Esophagus muscularis mucosa (tissue), 4 donors: ENCODE measurements around the gene PREP. TPM values are rescaled to one million over a fixed set of nuclear protein-coding genes. Genes with fewer than 3 reads are reported as not detected.

Experiments used
- DNase-seq: peaks from one replicate; pipeline ENCODE4 v3.0.0-alpha.2; 2017; ENCODE audit errors: extremely low spot score
- H3K27ac ChIP-seq, 4 donors: fragments of 200-600 bp; sonication (generic); replicated peaks in 1 of 4; 1 replicate in 3 of 4; 2 replicates in 1 of 4; pipeline ENCODE4 v1.5.1; 2016 to 2019; ENCODE audit warnings: mild to moderate bottlenecking in 1 of 4
- H3K27me3 ChIP-seq, 4 donors: fragments of 200-600 bp; sonication (generic); one replicate each; pipeline versions ENCODE4 v1.5.1 to v1.6.0; 2016 to 2019
- H3K36me3 ChIP-seq, 4 donors: fragments of 200-600 bp; sonication (generic); one replicate each; pipeline ENCODE4 v1.5.1; 2016 to 2019
- H3K4me1 ChIP-seq, 4 donors: fragments of 200-600 bp; sonication (generic); one replicate each; pipeline ENCODE4 v1.5.1; 2016 to 2019
- H3K4me3 ChIP-seq, 4 donors: fragments of 200-600 bp; sonication (generic); 1 replicate in 2 of 4; 2 replicates in 2 of 4; pipeline ENCODE4 v1.5.1; 2016 to 2019; ENCODE audit warnings: mild to moderate bottlenecking in 4 of 4, moderate library complexity in 1 of 4
- H3K9me3 ChIP-seq, 4 donors: fragments of 200-600 bp; sonication (generic); 1 replicate in 3 of 4; 2 replicates in 1 of 4; pipeline ENCODE4 v1.5.1; 2016 to 2019
- EP300 ChIP-seq: sonication (generic); formaldehyde crosslinking; IDR thresholded peaks from one replicate; pipeline ENCODE4 v1.6.1; 2017; ENCODE audit warnings: antibody characterized with exemption
- POLR2A ChIP-seq: fragments of 450-650 bp; IDR thresholded peaks from one replicate; pipeline ENCODE4 v1.6.1; 2017; ENCODE audit warnings: antibody characterized with exemption, moderate library complexity, mild to moderate bottlenecking, low read depth
- POLR2AphosphoS5 ChIP-seq, 2 donors: sonication (generic); formaldehyde crosslinking; IDR thresholded peaks; one replicate each; pipeline ENCODE4 v1.6.1; 2017; ENCODE audit warnings: antibody characterized with exemption in 2 of 2
- WGBS: methylation state at CpG from one replicate; pipeline ENCODE4 v1.1.5; 2018; 5-methylcytosine and 5-hydroxymethylcytosine counted together
- intact Hi-C: fragments of 100-400 bp; cut with DNase I; formaldehyde crosslinking; loops from one replicate; pipeline ENCODE4 v1.15.1; 2023
- total RNA-seq, 4 donors: library from RNA; depleted of rRNA; stranded (reverse); fragments of >200 nt; gene quantifications; one replicate each; pipeline versions ENCODE4 v1.1.0 to v1.2.1, GENCODE V29; 2016
- TF ChIP-seq, protein P1 (sequence below), 3 experiments: fragments of 200-600 bp in 2 of 3; fragments of 450-650 bp in 1 of 3; sonication (generic) in 2 of 3; IDR thresholded peaks; one replicate each; pipeline ENCODE4 v1.5.1; 2017 to 2019; ENCODE audit warnings: antibody characterized with exemption in 3 of 3, mild to moderate bottlenecking in 2 of 3, moderate library complexity in 1 of 3

Gene PREP
- total RNA-seq, 4 donors from 2014 or later, result 17.9 to 21.6 (median 19.0) TPM

DNA sequence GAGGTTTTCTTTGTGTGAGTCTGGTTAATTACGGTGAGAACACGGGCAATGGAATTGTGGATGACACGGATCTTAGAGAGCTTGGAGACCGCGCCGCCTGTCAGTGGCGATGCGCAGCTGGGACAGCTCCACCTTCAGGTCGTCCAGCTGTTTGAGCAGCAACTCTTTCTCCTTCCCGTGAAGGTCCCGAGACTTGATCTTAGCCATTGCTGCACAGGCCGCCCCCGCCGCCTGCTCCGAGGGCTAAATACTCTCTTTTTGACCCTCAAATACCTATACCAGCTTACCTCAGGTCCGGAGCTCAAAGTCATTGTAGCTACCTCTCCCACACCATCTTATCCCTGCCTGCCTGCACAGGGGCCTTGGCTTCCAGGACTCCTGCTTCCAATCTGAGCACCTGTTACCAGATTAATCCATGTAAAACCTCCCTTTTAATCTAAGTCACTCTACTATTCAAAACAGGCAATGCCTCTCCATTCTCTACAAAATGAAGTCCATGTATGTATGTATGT, 100.2 kb downstream of the PREP start:
- intact Hi-C loops, result no loop called here
- H3K4me3 ChIP-seq, result no peak overlapping the region
- H3K27ac ChIP-seq, result no peak overlapping the region
- TF ChIP-seq, protein P1, sequence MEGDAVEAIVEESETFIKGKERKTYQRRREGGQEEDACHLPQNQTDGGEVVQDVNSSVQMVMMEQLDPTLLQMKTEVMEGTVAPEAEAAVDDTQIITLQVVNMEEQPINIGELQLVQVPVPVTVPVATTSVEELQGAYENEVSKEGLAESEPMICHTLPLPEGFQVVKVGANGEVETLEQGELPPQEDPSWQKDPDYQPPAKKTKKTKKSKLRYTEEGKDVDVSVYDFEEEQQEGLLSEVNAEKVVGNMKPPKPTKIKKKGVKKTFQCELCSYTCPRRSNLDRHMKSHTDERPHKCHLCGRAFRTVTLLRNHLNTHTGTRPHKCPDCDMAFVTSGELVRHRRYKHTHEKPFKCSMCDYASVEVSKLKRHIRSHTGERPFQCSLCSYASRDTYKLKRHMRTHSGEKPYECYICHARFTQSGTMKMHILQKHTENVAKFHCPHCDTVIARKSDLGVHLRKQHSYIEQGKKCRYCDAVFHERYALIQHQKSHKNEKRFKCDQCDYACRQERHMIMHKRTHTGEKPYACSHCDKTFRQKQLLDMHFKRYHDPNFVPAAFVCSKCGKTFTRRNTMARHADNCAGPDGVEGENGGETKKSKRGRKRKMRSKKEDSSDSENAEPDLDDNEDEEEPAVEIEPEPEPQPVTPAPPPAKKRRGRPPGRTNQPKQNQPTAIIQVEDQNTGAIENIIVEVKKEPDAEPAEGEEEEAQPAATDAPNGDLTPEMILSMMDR (IDR thresholded peaks at IDR 0.05), result no peak
- TF ChIP-seq POLR2A, result no peak
- no peak for TF ChIP-seq EP300
- no peak for TF ChIP-seq POLR2AphosphoS5 (IDR thresholded peaks at IDR 0.05)
- H3K4me1 ChIP-seq, result peaks cover 0 to 3% (median 0%) of the 10 kb centered on the region in 4 donors
- DNase-seq, result no peak
- H3K9me3 ChIP-seq, result no peaks in the 10 kb centered on the region
- 97% methylated on average over 16 of the region's 16 CpGs for WGBS
- H3K27me3 ChIP-seq, result no peaks in the 10 kb centered on the region
- H3K36me3 ChIP-seq, result peaks cover 0 to 27% (median 16%) of the 10 kb centered on the region in 4 donors

DNA sequence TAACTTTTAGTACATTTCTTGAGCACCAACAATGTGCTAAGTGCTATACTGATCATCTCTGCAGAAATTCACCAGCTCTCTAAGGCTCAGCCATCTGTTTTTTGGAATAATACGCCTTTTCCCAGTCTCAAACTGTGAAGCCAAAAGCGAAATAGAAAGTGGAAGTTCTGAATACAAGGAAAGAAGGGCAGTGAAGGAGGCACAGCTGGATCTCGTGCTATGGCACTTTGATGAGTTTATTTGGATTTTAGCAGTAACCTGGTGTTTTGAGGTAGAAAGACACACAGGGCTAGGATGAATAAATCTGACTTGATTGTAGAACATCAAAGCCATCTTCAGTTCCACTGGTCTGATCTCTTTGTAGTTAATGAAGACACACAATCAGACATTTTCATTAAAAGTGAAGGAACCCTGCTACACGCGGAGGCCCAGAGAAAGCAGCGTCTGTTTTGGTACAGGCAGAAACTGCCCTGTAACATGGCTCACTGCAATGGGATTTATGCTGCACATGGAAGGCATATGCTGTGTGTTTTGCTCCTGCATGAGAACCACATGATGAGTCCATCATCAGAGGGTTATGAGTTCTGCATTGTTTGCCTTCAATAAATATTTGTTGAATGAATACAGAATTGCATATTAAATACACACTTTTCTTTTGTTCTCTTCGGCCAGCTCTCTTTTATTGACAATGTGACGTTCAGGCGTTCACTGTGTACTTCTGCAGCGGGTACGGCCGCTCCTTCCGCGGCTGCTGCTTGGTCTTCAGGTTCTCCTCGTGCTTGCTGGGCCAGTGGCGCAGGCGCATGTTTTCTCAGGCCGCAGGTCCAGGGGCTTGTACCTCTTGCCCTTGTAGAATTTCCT, 100.9 kb downstream of the PREP start:
- no peaks in the 10 kb centered on the region for H3K9me3 ChIP-seq
- H3K27ac ChIP-seq, result no peak overlapping the region
- H3K4me1 ChIP-seq, result peaks cover 0 to 3% (median 0%) of the 10 kb centered on the region in 4 donors
- intact Hi-C loops, result no loop called here
- TF ChIP-seq, protein P1 (IDR thresholded peaks at IDR 0.05), result no peak
- no peak for TF ChIP-seq EP300
- DNase-seq, result no peak
- 87% methylated on average over 18 of the region's 18 CpGs for WGBS
- H3K4me3 ChIP-seq, result no peak overlapping the region
- peaks cover 0 to 25% (median 14%) of the 10 kb centered on the region in 4 donors for H3K36me3 ChIP-seq
- no peaks in the 10 kb centered on the region for H3K27me3 ChIP-seq

GRCh38 chr6:105301072-105301503, 101.8 kb downstream of the PREP start:
- TF ChIP-seq POLR2AphosphoS5 (IDR thresholded peaks at IDR 0.05) (no peak), POLR2A (no peak), EP300 (no peak)
- TF ChIP-seq, protein P1 (IDR thresholded peaks at IDR 0.05), result no peak
- peaks cover 0 to 23% (median 10%) of the 10 kb centered on the region in 4 donors for H3K36me3 ChIP-seq
- no peak overlapping the region for H3K27ac ChIP-seq
- intact Hi-C loops, result no loop called here
- no peaks in the 10 kb centered on the region for H3K27me3 ChIP-seq
- H3K4me3 ChIP-seq, result no peak overlapping the region
- WGBS, result 77% methylated on average over 4 of the region's 4 CpGs
- H3K9me3 ChIP-seq, result no peaks in the 10 kb centered on the region
- no peak for DNase-seq
- peaks cover 0 to 3% (median 0%) of the 10 kb centered on the region in 4 donors for H3K4me1 ChIP-seq

DNA sequence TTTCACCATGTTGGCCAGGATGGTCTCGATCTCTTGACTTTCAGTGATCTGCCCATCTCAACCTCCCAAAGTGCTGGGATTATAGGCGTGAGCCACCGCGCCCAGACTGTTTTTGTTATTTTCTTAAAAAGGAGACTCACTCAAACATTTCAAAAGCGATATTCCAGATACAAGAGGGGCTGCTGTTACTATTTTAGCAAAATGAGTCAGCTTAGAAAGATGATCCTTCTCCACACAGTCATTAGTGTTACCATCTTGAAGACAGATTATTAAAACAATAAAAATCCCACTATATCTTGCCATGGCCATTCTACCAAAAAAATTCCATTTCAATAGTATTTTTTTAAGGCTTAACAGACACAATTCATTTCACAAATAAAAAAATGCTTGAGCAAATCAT, 102.8 kb downstream of the PREP start:
- intact Hi-C loops, result no loop called here
- WGBS, result 95% methylated on average over 5 of the region's 5 CpGs
- H3K27ac ChIP-seq, result no peak overlapping the region

More for the DNA sequence above, 102.8 kb downstream of the PREP start:
- no peak for DNase-seq
- H3K36me3 ChIP-seq, result peaks cover 0 to 22% (median 10%) of the 10 kb centered on the region in 4 donors
- no peaks in the 10 kb centered on the region for H3K27me3 ChIP-seq
- peaks cover 0 to 3% (median 0%) of the 10 kb centered on the region in 4 donors for H3K4me1 ChIP-seq
- no peak for TF ChIP-seq EP300
- TF ChIP-seq POLR2A, result no peak
- TF ChIP-seq POLR2AphosphoS5 (IDR thresholded peaks at IDR 0.05), result no peak
- TF ChIP-seq, protein P1 (IDR thresholded peaks at IDR 0.05), result no peak
- no peaks in the 10 kb centered on the region for H3K9me3 ChIP-seq
- no peak overlapping the region for H3K4me3 ChIP-seq
